H1 (cell line): ENCODE results near the gene TYRO3. TPM values are rescaled to one million over a fixed set of nuclear protein-coding genes. Genes with fewer than 3 reads are reported as not detected.

Experiments
- BCL11A ChIP-seq, 2 experiments: IDR thresholded peaks; one replicate each; pipeline ENCODE4 v1.6.1; 2011; ENCODE audit warnings: low read depth in 2 of 2, low read length in 2 of 2, mild to moderate bottlenecking in 2 of 2
- CTBP2 ChIP-seq: IDR thresholded peaks from 2 replicates; pipeline ENCODE4 v1.7.0; 2011; ENCODE audit warnings: borderline replicate concordance, mild to moderate bottlenecking, moderate library complexity, mixed read lengths, low read length; ENCODE audit not compliant: insufficient read depth, insufficient read length
- KDM1A ChIP-seq: fragments of 200-600, 300-600 bp; sonication (generic); IDR thresholded peaks from 2 replicates; pipeline ENCODE4 v1.7.1; 2016; ENCODE audit warnings: mild to moderate bottlenecking, low read length, borderline replicate concordance
- TAF1 ChIP-seq: IDR thresholded peaks from 2 replicates; pipeline ENCODE4 v1.6.1; 2011; ENCODE audit warnings: mild to moderate bottlenecking, low read depth, low read length
- polyA plus RNA-seq, 7 experiments: library from polyadenylated mRNA; depleted of rRNA in 3 of 7; stranded (reverse) in 5 of 7; unstranded in 2 of 7; fragments of >200 nt in 5 of 7; fragments of 200-250 nt in 2 of 7; gene quantifications; 1 replicate in 5 of 7; 2 replicates in 1 of 7; 4 replicates in 1 of 7; pipeline versions ENCODE4 v1.2.1 to v1.2.3, GENCODE V29; 2011 to 2013; ENCODE audit warnings: missing spikeins in 2 of 7, mixed read lengths in 2 of 7
- total RNA-seq: library from RNA; stranded (reverse); fragmentation: NEBNext Ultra II Directional; extraction: Animal tissue kit (Norgen Biotek cat#: 25700); gene quantifications from 2 replicates; pipeline ENCODE4 v1.2.1, GENCODE V29; 2021
- TF ChIP-seq, protein P1 (sequence below): IDR thresholded peaks from 2 replicates; pipeline ENCODE4 v1.6.1; 2012; ENCODE audit warnings: low read length, inconsistent platforms

The TYRO3 gene
- total and polyA plus RNA-seq, 2 of the 8 experiments (the other 6 are each of a cell fraction or from before 2014, with no cell fraction given) = 82.7 to 98.8 TPM

- TF ChIP-seq, protein P1, sequence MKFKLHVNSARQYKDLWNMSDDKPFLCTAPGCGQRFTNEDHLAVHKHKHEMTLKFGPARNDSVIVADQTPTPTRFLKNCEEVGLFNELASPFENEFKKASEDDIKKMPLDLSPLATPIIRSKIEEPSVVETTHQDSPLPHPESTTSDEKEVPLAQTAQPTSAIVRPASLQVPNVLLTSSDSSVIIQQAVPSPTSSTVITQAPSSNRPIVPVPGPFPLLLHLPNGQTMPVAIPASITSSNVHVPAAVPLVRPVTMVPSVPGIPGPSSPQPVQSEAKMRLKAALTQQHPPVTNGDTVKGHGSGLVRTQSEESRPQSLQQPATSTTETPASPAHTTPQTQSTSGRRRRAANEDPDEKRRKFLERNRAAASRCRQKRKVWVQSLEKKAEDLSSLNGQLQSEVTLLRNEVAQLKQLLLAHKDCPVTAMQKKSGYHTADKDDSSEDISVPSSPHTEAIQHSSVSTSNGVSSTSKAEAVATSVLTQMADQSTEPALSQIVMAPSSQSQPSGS = no peak
- TF ChIP-seq CTBP2 = no peak
- no peak for TF ChIP-seq BCL11A (IDR thresholded peaks at IDR 0.05; ENCODE audit: low read depth in 2 of 2, low read length in 2 of 2)
- no peak for TF ChIP-seq TAF1
- TF ChIP-seq KDM1A = no peak
These were observed 1.5 kb downstream of the TYRO3 start (continued) for GRCh38 chr15:41560572-41560874.
